HepG2 (cell line): ENCODE results near the gene RB1. TPM values are rescaled to one million over a fixed set of nuclear protein-coding genes. Genes with fewer than 3 reads are reported as not detected.

Experiments used
- ASH2L ChIP-seq: fragments of 300-600, 200-600 bp; sonication (generic); IDR thresholded peaks from 2 replicates; pipeline ENCODE4 v1.7.0; 2017; ENCODE audit warnings: low read depth, mild to moderate bottlenecking, moderate library complexity, mixed read lengths, low read length; ENCODE audit not compliant: insufficient read length
- ATF3 ChIP-seq: sonication (generic); formaldehyde crosslinking; IDR thresholded peaks from 2 replicates; pipeline ENCODE4 v1.4.0; 2020; ENCODE audit warnings: missing genetic modification reagents
- CHCHD3 ChIP-seq: sonication (generic); formaldehyde crosslinking; IDR thresholded peaks from 2 replicates; pipeline ENCODE4 v1.8.0; 2022; ENCODE audit warnings: mild to moderate bottlenecking, missing genetic modification reagents, moderate library complexity
- CREM ChIP-seq, 2 experiments: sonication (generic) in 1 of 2; formaldehyde crosslinking in 1 of 2; IDR thresholded peaks; 2 replicates each; pipeline versions ENCODE4 v1.4.0 to v1.6.1; 2016 to 2020; ENCODE audit warnings: antibody characterized with exemption in 1 of 2, mild to moderate bottlenecking in 1 of 2, missing genetic modification reagents in 1 of 2
- ERF ChIP-seq: IDR thresholded peaks from 2 replicates; pipeline ENCODE4 v1.6.1; 2018; ENCODE audit warnings: missing biosample characterization, missing genetic modification reagents
- FOXC1 ChIP-seq: sonication (generic); formaldehyde crosslinking; IDR thresholded peaks from 2 replicates; pipeline ENCODE4 v1.8.0; 2022; ENCODE audit warnings: mild to moderate bottlenecking, missing genetic modification reagents, borderline replicate concordance
- HNF1A ChIP-seq, 2 experiments: sonication (generic) in 1 of 2; formaldehyde crosslinking in 1 of 2; IDR thresholded peaks; 2 replicates each; pipeline versions ENCODE4 v1.4.0 to v1.6.1; 2016 to 2020; ENCODE audit warnings: borderline replicate concordance in 1 of 2, low read depth in 1 of 2, mild to moderate bottlenecking in 1 of 2, missing genetic modification reagents in 1 of 2
- KAT7 ChIP-seq: IDR thresholded peaks from 2 replicates; pipeline ENCODE4 v1.6.1; 2018; ENCODE audit warnings: borderline replicate concordance, missing compliant biosample characterization
- MED8 ChIP-seq: sonication (generic); formaldehyde crosslinking; IDR thresholded peaks from 2 replicates; pipeline ENCODE4 v1.8.1; 2023; ENCODE audit warnings: mild to moderate bottlenecking, missing genetic modification reagents; ENCODE audit not compliant: insufficient replicate concordance
- PCBP2 ChIP-seq: fragments of 200-400 bp; formaldehyde crosslinking; optimal IDR thresholded peaks from 2 replicates; pipeline ENCODE3; 2018; ENCODE audit warnings: low read length, low read depth; ENCODE audit not compliant: poor library complexity, severe bottlenecking
- SAP130 ChIP-seq: IDR thresholded peaks from 2 replicates; pipeline ENCODE4 v1.6.1; 2016; ENCODE audit warnings: low read depth
- SNRNP70 ChIP-seq: fragments of 200-400 bp; formaldehyde crosslinking; IDR thresholded peaks from 2 replicates; pipeline ENCODE4 v1.6.1; 2017; ENCODE audit warnings: mild to moderate bottlenecking, low read depth, low read length, moderate library complexity
- SOX13 ChIP-seq, 3 experiments: fragments of 450-650 bp in 1 of 3; sonication (generic) in 1 of 3; formaldehyde crosslinking in 1 of 3; IDR thresholded peaks in 2 of 3; conservative IDR thresholded peaks in 1 of 3; 2 replicates each; pipeline versions ENCODE4 v1.5.0 to v1.6.1; 2016 to 2020; ENCODE audit warnings: antibody characterized with exemption in 1 of 3, mild to moderate bottlenecking in 1 of 3, missing compliant biosample characterization in 1 of 3, missing genetic modification reagents in 1 of 3, moderate library complexity in 1 of 3
- SUZ12 ChIP-seq: fragments of 150-350 bp; IDR thresholded peaks from 2 replicates; pipeline ENCODE4 v1.6.1; 2014; ENCODE audit warnings: low read depth, low read length
- SYNCRIP ChIP-seq: fragments of 200-400 bp; formaldehyde crosslinking; IDR thresholded peaks from 2 replicates; pipeline ENCODE4 v1.6.1; 2018; ENCODE audit warnings: mild to moderate bottlenecking, low read depth, low read length; ENCODE audit not compliant: insufficient read depth
- TEAD2 ChIP-seq: sonication (generic); formaldehyde crosslinking; IDR thresholded peaks from 2 replicates; pipeline ENCODE4 v1.9.0; 2021; ENCODE audit warnings: missing genetic modification reagents
- TP53 ChIP-seq: sonication (generic); formaldehyde crosslinking; conservative IDR thresholded peaks from 2 replicates; pipeline ENCODE4 v1.4.0; 2020; ENCODE audit warnings: missing genetic modification reagents
- ZBTB46 ChIP-seq: sonication (generic); formaldehyde crosslinking; IDR thresholded peaks from 2 replicates; pipeline ENCODE4 v1.4.0; 2020; ENCODE audit warnings: mild to moderate bottlenecking, missing genetic modification reagents, borderline replicate concordance
- ZNF232 ChIP-seq: sonication (generic); formaldehyde crosslinking; IDR thresholded peaks from 2 replicates; pipeline ENCODE4 v1.4.0; 2020; ENCODE audit warnings: missing genetic modification reagents, borderline replicate concordance
- ZNF275 ChIP-seq: sonication (generic); formaldehyde crosslinking; IDR thresholded peaks from 2 replicates; pipeline ENCODE4 v1.8.0; 2022; ENCODE audit warnings: missing genetic modification reagents, mild to moderate bottlenecking, inconsistent platforms, borderline replicate concordance
- polyA plus RNA-seq, 8 experiments: library from polyadenylated mRNA; depleted of rRNA in 3 of 8; stranded (reverse) in 7 of 8; unstranded in 1 of 8; fragments of >200 nt; fragmentation: Illumina TruSeq in 4 of 8; extraction: Trizol in 4 of 8; gene quantifications; 2 replicates each; pipeline versions ENCODE4 v1.2.1 to v1.2.3, GENCODE V29; 2011 to 2016; ENCODE audit warnings: low read depth in 4 of 8, missing spikeins in 1 of 8, mixed read lengths in 1 of 8; ENCODE audit not compliant: insufficient read depth in 1 of 8
- total RNA-seq, 5 experiments: library from RNA; depleted of rRNA; stranded (reverse); fragments of >200 nt; fragmentation: Illumina TruSeq; extraction: Trizol; gene quantifications; 2 replicates each; pipeline ENCODE4 v1.2.3, GENCODE V29; 2016; ENCODE audit warnings: low read depth in 1 of 5

Gene RB1
- total and polyA plus RNA-seq, 2 of the 13 experiments (the other 11 are each of a cell fraction or from before 2014, with no cell fraction given), result 15.6 to 23.7 TPM

- TF ChIP-seq ZNF275 (no peak), SYNCRIP (no peak), HNF1A (IDR thresholded peaks at IDR 0.05; ENCODE audit: low read depth) (no peak), HNF1A (CRISPR knock-in tag; IDR thresholded peaks at IDR 0.05; ENCODE audit: borderline replicate concordance) (no peak), SAP130 (CRISPR knock-in tag) (peak; percentile 58), SOX13 (IDR thresholded peaks at IDR 0.05) (no peak), SOX13 (CRISPR knock-in tag; conservative IDR thresholded peaks at IDR 0.05 in 1 of 2, IDR thresholded peaks at IDR 0.05 in 1 of 2) (0 out of 4 replicates have a peak, but pooled peaks of 1 of the 2 experiments have one; percentile 28), ZNF232 (CRISPR knock-in tag) (no peak), ATF3 (no peak), FOXC1 (CRISPR knock-in tag) (no peak), TP53 (CRISPR knock-in tag) (no peak), ERF (no peak), MED8 (CRISPR knock-in tag) (no peak), CREM (IDR thresholded peaks at IDR 0.05) (0 out of 2 replicates have a peak, but pooled peaks have one; percentile 22), CREM (CRISPR knock-in tag; IDR thresholded peaks at IDR 0.05) (no peak), SUZ12 (no peak), PCBP2 (no peak), KAT7 (CRISPR knock-in tag) (no peak), SNRNP70 (no peak), CHCHD3 (CRISPR knock-in tag) (no peak), TEAD2 (CRISPR knock-in tag) (no peak), ZBTB46 (CRISPR knock-in tag) (no peak), ASH2L (no peak)
These were observed 106.6 kb downstream of the RB1 start (continued) for GRCh38 chr13:48410199-48410598.
